ENCODE data around the gene TC2N.
A peak's percentile ranks its signal among the peaks of the same experiment; 100 is the strongest.
"Not testable (repeated sequence)": the region's sequence is repeated elsewhere in the genome, so short reads cannot be mapped to it uniquely, and the experiment has no call there.

TC2N gene
- 211 to 343 reads per million in 2 donors for total RNA-seq

GRCh38 chr14:91867316-91867988, at the start of gene TC2N:
Gene TC2N (minus strand): TSS chr14:91867536. CDS start chr14:91813769, 53,767 bp downstream.
- DNase-seq: peak in 2 of 5 experiments; percentile 87 to 95

GRCh38 chr14:91912035-91912434, 44.7 kb upstream of the TC2N start:
- no peak for DNase-seq

DNA sequence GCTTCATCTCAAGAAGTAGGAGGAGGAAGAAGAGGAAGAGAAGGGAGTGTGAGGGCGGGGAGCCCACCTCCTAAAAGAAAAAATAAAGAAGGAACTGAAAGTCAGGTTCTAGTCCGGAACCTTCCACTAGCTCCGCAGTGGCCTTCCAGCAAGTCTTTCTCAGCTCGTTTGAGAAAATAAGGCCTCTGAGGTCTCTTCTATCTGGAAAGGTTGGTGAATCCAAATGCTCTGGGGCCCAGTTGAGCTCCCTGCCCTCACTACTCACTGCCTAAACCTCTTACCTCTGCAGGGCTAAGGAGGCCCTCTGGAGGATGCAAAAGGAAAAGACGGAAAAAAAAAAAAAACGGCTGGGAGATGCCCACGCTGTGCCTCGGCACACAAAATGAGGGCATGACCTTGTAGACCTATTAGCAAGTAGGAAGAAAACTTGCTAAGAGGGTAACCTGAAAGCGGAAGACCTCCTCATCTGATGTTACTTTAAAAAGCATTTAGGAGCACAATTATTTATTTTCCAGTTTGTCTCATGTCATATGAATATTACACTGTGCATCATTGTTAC, 44.2 kb upstream of the TC2N start:
- peak in 3 of 5 experiments; percentile 13 to 86 (median 19) for DNase-seq

- no peak for DNase-seq
These were observed 42.9 kb upstream of the TC2N start for GRCh38 chr14:91910196-91910595.

- DNase-seq: no peak
These were observed 39.0 kb upstream of the TC2N start for GRCh38 chr14:91906374-91906773.

GRCh38 chr14:91904956-91905645, 37.8 kb upstream of the TC2N start:
- no peak for DNase-seq

GRCh38 chr14:91904483-91904882, 37.1 kb upstream of the TC2N start:
- DNase-seq: no peak

DNA sequence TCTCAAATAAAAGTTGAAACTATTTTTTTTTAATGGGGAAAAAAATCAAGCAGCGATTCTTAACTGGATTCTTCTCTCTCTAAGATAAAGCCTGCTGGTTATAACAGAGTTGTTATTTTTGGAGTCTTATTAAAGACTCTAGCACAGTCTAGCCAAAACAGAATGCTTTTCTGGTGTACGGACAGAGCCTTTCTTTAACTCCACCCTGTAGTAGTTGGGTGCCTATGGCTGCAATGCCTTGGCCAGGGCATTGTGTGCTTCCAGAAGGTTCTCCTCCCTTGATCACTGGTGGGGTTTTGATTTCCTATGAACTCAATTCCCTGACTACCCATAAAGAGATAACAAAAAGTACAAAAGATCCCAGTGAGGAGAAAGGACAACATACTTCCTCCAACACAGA, 35.7 kb upstream of the TC2N start:
- DNase-seq: no peak

DNA sequence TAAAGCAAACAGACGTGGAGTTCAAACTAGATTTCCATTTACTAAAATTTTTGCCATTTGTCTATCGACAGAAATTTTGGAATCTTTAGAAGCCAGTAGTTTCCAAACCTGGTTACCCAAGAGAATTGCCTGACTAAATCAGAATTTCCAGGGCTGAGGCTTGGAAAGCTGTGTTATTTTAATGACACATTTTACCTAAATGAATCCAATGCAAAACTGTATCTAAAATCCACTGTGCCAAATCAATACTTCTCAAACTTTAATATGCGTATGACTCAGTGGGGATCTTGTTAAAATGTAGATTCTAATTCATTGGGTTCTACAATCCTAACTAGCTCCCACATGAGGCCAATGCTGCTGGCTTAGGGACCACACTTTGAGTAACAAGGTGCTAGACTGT, 35.0 kb upstream of the TC2N start:
- no peak for DNase-seq

DNA sequence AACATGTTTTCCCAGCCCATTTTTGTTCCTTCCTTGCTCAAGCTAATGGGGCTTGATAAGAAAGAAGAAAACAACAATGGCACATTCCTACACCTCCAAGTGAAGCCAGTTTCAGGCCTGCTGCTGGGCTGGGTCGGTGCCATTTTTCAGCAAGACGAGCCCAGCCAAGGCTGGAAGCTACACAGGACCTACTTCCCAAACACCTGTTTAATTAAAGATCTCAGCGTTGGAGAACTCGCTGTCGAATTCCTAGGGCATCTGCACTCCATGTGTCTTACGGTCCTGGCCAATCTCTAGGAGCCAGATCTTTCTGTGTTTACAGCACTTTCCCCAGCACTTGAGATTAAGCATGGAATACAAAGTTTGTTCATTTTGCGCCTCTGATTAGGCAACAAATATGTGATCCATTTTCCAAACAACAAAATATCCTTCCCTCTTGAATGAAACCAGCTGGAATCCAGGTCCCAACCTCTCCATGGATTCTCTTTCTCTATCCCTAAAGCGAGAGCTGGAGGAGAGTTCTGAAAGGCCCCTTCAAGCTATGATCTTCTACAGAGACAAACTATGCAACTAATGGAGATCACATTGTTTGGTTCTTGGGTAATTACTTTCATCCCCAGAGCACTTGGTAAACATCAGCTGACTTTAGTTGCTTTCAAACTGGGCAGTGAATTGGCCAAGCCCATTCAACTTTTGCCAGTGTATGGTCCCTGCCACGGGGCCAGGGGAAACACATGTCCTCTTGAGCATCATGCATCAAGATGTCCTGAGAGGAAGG, 34.3 kb upstream of the TC2N start:
- DNase-seq: no peak

DNA sequence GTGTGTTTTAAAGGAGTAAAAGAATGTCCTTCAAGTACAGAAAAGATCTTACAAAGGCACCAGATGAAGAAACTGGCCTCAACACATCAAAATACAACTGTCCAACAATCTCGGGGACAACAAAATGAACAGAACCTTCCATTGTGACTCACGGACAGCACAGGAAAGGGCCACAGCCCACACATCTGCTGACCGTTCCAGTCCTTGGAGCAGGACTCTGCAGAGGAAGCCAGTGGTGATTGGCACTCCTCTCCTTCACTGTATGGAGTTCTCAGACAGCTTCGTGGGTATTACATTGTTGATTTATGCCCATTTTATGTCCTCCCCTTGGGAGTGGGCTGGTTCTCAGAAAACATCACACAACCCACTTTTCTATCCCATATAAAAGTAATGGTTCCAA, 32.5 kb upstream of the TC2N start:
- no peak for DNase-seq

GRCh38 chr14:91899213-91899612, 31.9 kb upstream of the TC2N start:
- DNase-seq: peak in 1 of 5 experiments; percentile 24

DNA sequence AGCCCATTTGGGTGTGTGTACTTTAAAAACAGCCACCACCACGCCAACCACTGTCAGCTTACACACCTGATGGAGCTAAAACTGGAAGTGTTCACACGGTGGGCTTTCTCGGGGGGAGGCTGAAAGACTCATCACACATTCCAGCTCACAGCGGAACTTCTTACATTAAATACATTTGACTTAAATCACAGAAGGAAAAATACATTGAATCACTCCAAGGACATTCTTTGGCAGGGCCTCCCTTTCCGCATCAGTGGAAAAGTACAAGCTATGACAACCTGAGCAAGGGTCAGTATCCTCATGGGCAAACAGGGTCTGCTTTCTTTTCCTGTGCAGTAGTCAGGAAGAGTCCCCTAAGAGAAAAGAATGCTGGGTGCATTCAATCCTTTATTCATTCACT, 31.0 kb upstream of the TC2N start:
- DNase-seq: no peak

DNA sequence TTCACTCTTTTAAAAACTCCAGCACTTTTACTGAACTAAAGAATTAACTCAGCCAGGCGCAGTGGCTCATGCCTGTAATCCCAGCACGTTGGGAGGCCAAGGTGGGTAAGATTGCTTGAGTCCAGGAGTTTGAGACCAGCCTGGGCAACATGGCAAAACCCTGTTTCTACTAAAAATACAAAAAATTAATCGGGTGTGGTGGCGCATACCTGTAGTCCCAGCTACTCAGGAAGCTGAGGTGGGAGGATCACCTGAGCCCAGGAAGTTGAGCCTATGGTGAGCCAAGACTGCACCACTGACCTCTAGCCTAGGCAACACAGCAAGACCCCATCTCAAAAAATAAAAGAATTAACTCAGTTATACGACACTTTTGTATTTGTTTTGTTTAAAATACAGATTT, 30.4 kb upstream of the TC2N start:
- not testable (repeated sequence) for DNase-seq

DNA sequence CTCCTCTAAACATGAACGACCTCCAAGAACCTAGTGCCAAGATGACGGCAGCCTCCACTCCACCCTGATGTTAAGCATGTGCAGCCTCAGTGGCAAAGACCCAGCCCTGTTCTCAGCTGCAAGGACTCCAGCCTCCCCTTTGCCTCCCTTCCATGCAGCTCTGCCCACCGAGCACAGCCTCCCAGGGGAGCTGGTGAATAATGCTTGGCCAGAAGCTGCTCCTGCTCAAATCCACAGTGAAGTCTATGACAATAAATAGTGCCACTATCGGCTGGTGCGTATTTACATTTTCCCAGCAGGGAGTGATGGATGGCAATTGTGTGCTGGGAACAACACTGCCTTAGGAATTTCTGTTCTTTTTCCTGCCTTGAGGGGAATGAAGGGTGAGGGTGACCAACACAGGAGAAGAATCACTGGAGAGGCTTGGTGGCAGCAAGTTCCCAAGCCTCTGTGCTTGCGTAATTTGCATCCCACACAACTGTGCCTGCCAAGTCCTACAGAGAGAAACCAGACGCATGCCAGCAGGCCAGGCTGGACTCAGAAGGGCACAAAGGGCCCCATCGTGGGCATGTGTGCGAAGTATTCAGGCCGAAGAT, 29.9 kb upstream of the TC2N start:
- no peak for DNase-seq

DNA sequence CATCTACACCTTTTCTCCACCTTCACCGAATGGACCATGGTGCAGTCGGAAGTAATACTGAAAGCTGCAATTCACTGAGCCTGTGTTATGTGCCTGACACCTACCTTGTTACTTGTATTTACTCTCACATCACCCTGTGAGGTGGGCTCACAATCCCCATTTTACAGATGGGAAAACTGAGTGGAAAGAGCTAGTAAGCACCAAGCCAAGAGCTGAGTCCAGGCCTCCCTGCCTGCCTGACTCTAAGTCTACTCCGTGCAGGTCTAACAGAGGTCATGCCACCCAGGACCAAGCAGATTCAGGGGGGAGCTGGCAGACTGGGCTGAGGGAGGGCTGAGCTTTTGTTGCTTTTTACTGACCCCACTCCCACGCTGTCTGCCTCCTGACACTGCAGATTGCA, 29.1 kb upstream of the TC2N start:
- no peak for DNase-seq

DNA sequence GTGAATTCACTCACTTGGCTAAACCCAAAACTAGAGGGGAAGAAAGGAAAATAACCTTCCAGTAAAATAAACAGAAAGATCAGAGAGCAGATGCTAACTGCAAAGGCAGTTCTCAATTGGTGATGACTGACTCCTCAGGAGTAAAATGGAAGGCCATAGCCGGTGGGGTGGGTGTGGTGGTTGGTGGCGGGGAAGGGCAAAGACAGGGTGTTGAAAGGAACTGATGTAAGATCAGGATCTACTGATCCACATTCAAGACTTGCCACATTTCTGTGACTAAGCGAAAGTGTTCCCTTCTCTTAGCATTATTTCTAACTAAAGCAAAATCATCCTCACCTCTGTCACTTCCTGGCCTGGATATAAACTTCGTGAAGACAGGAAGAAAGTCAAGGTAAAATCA, 26.3 kb upstream of the TC2N start:
- DNase-seq: no peak

- peak in 1 of 5 experiments; percentile 26 for DNase-seq
These were observed 25.7 kb upstream of the TC2N start for GRCh38 chr14:91893007-91893406.

DNA sequence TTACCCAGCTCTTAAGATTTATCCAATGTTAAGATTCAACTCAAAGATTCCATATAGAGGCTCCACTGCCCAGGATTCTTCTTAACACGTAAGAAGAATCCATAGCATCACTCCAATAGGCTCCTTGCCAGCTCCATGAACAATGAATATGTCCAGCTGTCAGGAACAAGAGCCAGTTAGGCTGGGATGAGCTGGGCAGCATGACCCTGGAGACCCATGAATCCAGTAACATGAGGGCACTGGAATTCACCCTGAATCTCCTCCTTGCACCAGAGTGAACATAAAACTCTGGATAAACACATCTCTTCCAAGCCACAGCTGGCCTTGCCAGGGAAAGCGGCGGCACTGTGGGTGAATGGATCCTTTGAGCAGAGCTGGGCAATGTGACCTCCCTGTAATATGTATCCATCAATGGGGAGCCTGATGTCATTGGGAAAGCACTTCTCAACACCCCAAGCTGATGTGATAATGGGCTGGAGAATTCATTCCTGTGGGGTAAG, 24.4 kb upstream of the TC2N start:
- no peak for DNase-seq

DNA sequence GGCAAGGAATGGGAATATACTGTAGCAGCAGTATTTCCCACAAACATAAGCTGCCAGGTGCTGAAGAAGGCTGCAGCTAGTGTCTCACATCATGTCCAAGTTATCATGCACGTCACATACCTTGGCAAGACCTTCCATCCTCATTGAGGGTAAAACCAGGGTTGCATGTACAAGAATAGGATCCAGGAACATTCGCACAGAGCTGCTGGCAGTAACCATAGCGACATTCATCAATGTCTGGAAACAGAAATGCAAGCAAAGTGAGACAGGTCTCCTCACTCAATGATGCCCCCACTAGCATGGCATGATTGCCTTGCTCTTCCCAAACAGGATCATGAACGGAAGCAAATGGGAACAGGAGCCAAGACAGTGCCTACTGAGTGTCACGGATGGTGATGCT, 23.8 kb upstream of the TC2N start:
- no peak for DNase-seq

GRCh38 chr14:91890291-91890749, 23.0 kb upstream of the TC2N start:
- peak in 2 of 5 experiments; percentile 43 to 79 for DNase-seq

DNA sequence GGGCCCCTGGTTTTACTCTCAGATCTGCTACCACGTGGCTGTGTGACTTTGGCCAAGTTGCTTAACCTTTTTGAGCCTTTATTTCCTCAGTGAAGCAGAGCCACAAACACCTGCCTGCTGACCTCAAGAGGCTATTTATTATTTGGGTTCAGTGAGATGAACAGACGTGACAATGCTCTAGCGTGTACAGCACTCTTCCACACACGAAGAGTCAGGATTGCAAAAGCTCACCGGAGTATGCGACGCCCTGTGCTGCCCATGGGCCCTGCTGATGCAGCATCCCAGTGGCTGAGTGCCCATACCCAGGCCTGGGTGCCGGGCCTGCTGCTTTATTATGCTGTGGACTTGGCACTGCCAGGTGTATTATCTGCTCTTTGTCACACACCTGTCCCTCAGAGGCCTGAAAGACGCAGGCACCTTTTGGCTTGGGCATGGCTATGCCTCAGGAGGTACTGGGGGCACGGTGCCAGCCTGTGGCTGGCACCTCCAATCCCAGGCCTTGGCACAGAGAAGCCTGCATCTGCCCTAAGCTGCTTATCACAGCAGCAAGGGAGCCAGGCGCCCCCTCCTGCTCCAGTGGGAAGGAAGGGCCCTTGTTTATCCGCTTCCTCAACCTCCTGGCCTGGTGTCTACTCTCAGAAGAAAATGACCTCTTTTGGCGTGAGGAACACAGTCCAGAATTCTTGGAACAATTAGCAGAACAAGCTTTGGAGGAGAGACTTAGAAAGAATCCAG, 22.3 kb upstream of the TC2N start:
- peak in 1 of 5 experiments; percentile 16 for DNase-seq
